HG02678 (cell line): ENCODE data around the gene GLYATL3.

Source experiments
- ATAC-seq: cut with Tn5 transposase; IDR thresholded peaks from one replicate; pipeline ENCODE4 v1.9.1; 2021; ENCODE audit warnings: mild to moderate bottlenecking, moderate library complexity; ENCODE audit not compliant: unreplicated experiment

The GLYATL3 gene

GRCh38 chr6:49513153-49513989 lies 13.6 kb downstream of the GLYATL3 start:
- ATAC-seq = no peak

GRCh38 chr6:49514571-49515484 lies 15.1 kb downstream of the GLYATL3 start:
- no peak for ATAC-seq

GRCh38 chr6:49515485-49516146 lies 15.9 kb downstream of the GLYATL3 start:
- no peak for ATAC-seq

GRCh38 chr6:49516147-49516505 lies 16.4 kb downstream of the GLYATL3 start:
- no peak for ATAC-seq

GRCh38 chr6:49517919-49518318 lies 18.2 kb downstream of the GLYATL3 start:
- ATAC-seq = no peak

- ATAC-seq = peak; percentile 89
Measured at GRCh38 chr6:49519660-49520059, 19.9 kb downstream of the GLYATL3 start.

- no peak for ATAC-seq
Measured at GRCh38 chr6:49522710-49523593, 23.2 kb downstream of the GLYATL3 start.

- ATAC-seq = no peak
Measured at GRCh38 chr6:49523901-49524300, 24.2 kb downstream of the GLYATL3 start.

- ATAC-seq = no peak
Measured at GRCh38 chr6:49524541-49524940, 24.8 kb downstream of the GLYATL3 start.

GRCh38 chr6:49526598-49526997 lies 26.9 kb downstream of the GLYATL3 start:
- no peak for ATAC-seq

GRCh38 chr6:49527320-49527719 lies 27.6 kb downstream of the GLYATL3 start:
- no peak for ATAC-seq

GRCh38 chr6:49528571-49528970 lies 28.8 kb downstream of the GLYATL3 start:
- ATAC-seq = no peak

- no peak for ATAC-seq
Measured at GRCh38 chr6:49530141-49530776, 30.5 kb downstream of the GLYATL3 start.

GRCh38 chr6:49531774-49532569 lies 32.2 kb downstream of the GLYATL3 start:
- peak; percentile 93 for ATAC-seq

GRCh38 chr6:49535795-49536194 lies 36.1 kb downstream of the GLYATL3 start:
- no peak for ATAC-seq

GRCh38 chr6:49539102-49539501 lies 39.4 kb downstream of the GLYATL3 start:
- ATAC-seq = no peak

GRCh38 chr6:49540614-49541013 lies 40.9 kb downstream of the GLYATL3 start:
- ATAC-seq = no peak

GRCh38 chr6:49541210-49541724 lies 41.5 kb downstream of the GLYATL3 start:
- ATAC-seq = no peak

- no peak for ATAC-seq
Measured at GRCh38 chr6:49541936-49542335, 42.2 kb downstream of the GLYATL3 start.
